ENCODE data around the gene MARCHF10. TPM values are rescaled to one million over a fixed set of nuclear protein-coding genes. Genes with fewer than 3 reads are reported as not detected.
"Not testable (repeated sequence)": the region's sequence is repeated elsewhere in the genome, so short reads cannot be mapped to it uniquely, and the experiment has no call there.

MARCHF10 gene
- total RNA-seq, 1 experiment from 2014 or later, result not detected

GRCh38 chr17:62696726-62697490 is 111.2 kb downstream of the MARCHF10 start:
- Histone ChIP-seq H3K27ac (ENCODE audit: low read depth, low read length, poor library complexity, severe bottlenecking) (no peak overlapping the region), H3K9me3 (ENCODE audit: low read depth, low read length, poor library complexity, severe bottlenecking) (no peaks in the 10 kb centered on the region), H3K27me3 (replicated peaks; ENCODE audit: insufficient read depth, low read depth, low read length, poor library complexity) (no peaks in the 10 kb centered on the region), H3K4me1 (ENCODE audit: insufficient read depth, low read length, poor library complexity, severe bottlenecking) (no peaks in the 10 kb centered on the region), H3K4me3 (ENCODE audit: low read depth, low read length, poor library complexity, severe bottlenecking) (no peak overlapping the region), H3K36me3 (ENCODE audit: insufficient read depth, low read length, poor library complexity, severe bottlenecking) (no peaks in the 10 kb centered on the region)
- TF ChIP-seq EZH2 (IDR thresholded peaks at IDR 0.05; ENCODE audit: borderline replicate concordance, low read depth, low read length, poor library complexity, severe bottlenecking) (no peak), CTCF (conservative IDR thresholded peaks at IDR 0.05; ENCODE audit: low read depth, low read length) (no peak)
- intact Hi-C loops (cut with micrococcal nuclease; ENCODE audit: unreplicated experiment), result loop anchor here (10.0 kb wide), 1 partner anchor 142 kb away; no protein-coding TSS in a partner anchor
- CTCF ChIA-PET, result no interaction called here
- DNase-seq (ENCODE audit: low spot score), result no peak
- POLR2A ChIA-PET (ENCODE audit: low non-redundant PET), result no interaction called here
- BruUV-seq (replicated peaks), result no TSS peak

GRCh38 chr17:62696256-62696655 is 111.9 kb downstream of the MARCHF10 start:
- no peaks in the 10 kb centered on the region for H3K36me3 ChIP-seq (ENCODE audit: insufficient read depth, low read length, poor library complexity, severe bottlenecking)
- no peaks in the 10 kb centered on the region for H3K9me3 ChIP-seq (ENCODE audit: low read depth, low read length, poor library complexity, severe bottlenecking)
- CTCF ChIA-PET, result no interaction called here
- intact Hi-C loops (cut with micrococcal nuclease; ENCODE audit: unreplicated experiment), result loop anchor here (10.0 kb wide), 1 partner anchor 141 kb away; no protein-coding TSS in a partner anchor
- no TSS peak for BruUV-seq (replicated peaks)
- no peaks in the 10 kb centered on the region for H3K4me1 ChIP-seq (ENCODE audit: insufficient read depth, low read length, poor library complexity, severe bottlenecking)
- no peak overlapping the region for H3K27ac ChIP-seq (ENCODE audit: low read depth, low read length, poor library complexity, severe bottlenecking)
- H3K4me3 ChIP-seq (ENCODE audit: low read depth, low read length, poor library complexity, severe bottlenecking), result no peak overlapping the region
- TF ChIP-seq EZH2 (IDR thresholded peaks at IDR 0.05; ENCODE audit: borderline replicate concordance, low read depth, low read length, poor library complexity, severe bottlenecking), result no peak
- no peak for TF ChIP-seq CTCF (conservative IDR thresholded peaks at IDR 0.05; ENCODE audit: low read depth, low read length)
- DNase-seq (ENCODE audit: low spot score), result no peak
- POLR2A ChIA-PET (ENCODE audit: low non-redundant PET), result no interaction called here
- no peaks in the 10 kb centered on the region for H3K27me3 ChIP-seq (replicated peaks; ENCODE audit: insufficient read depth, low read depth, low read length, poor library complexity)

- H3K36me3 ChIP-seq (ENCODE audit: insufficient read depth, low read length, poor library complexity, severe bottlenecking); CTCF ChIA-PET; POLR2A ChIA-PET (ENCODE audit: low non-redundant PET); BruUV-seq (replicated peaks); DNase-seq (ENCODE audit: low spot score); H3K4me1 ChIP-seq (ENCODE audit: insufficient read depth, low read length, poor library complexity, severe bottlenecking); H3K9me3 ChIP-seq (ENCODE audit: low read depth, low read length, poor library complexity, severe bottlenecking); H3K27me3 ChIP-seq (replicated peaks; ENCODE audit: insufficient read depth, low read depth, low read length, poor library complexity); H3K27ac ChIP-seq (ENCODE audit: low read depth, low read length, poor library complexity, severe bottlenecking); H3K4me3 ChIP-seq (ENCODE audit: low read depth, low read length, poor library complexity, severe bottlenecking): not testable (repeated sequence)
- intact Hi-C loops (cut with micrococcal nuclease; ENCODE audit: unreplicated experiment), result loop anchor here (10.0 kb wide), 1 partner anchor 140 kb away; no protein-coding TSS in a partner anchor
Observed at GRCh38 chr17:62695093-62695738, 112.9 kb downstream of the MARCHF10 start.
